SW480 (cell line): Measurements from ENCODE around the gene GOLGA8N.
A peak's percentile ranks its signal among the peaks of the same experiment; 100 is the strongest.

ENCODE experiments used
- DNase-seq: peaks from one replicate; pipeline ENCODE4 v3.0.0-alpha.2; 2016; ENCODE audit warnings: low spot score

The GOLGA8N gene

DNA sequence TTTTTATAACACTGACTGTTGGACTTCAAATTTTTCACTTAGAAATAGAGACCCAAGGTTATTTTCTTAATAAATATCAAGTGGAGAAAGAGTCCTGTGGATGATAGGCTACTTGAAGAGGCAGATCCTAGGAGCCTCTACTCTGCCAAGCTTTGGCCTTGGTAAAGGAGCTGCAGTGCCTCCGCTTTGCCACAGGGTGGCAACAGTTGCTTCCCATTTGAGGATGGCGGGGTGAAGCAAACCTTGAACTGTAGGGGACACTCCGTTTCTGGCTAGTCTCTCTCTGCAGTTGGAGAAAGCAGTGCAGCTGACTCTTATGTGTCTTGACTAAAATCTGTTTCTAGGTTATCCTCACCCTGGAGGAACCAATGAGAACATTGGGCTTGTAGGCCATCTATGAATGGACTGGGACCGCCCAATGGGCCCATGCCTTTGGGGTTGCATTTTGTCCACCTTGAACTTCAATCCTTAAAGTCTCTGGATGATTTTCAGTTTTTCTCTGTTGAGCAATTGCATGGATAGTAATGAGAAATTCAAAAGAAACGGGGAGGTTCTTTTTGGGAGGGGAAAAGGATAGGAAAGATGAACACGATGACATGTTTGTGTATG is 58.1 kb downstream of the GOLGA8N start:
- DNase-seq = peak; percentile 32

DNA sequence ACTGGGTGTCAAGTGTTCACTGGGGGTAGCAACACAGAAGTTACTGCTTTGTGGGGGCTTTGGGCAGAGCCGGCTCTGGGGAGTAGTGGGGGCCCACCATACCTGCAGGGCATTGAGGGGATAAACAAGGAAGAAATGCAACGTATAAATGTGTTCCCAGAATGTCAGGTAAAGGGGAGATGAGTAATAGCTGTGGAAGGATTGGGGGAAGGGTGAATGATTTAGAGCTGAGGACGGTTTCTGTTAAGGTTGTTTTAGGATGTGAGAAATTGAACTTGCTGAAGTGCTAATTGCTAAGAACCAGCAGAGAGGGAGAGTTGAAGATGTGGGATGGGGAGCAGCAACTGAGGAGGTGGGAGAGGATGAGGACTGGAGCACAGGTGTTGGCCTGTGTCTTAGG is 58.9 kb downstream of the GOLGA8N start:
- no peak for DNase-seq

- no peak for DNase-seq
Observed at GRCh38 chr15:32656091-32656490, 62.8 kb downstream of the GOLGA8N start.

- no peak for DNase-seq
Observed at GRCh38 chr15:32656496-32656895, 63.2 kb downstream of the GOLGA8N start.
